ENCODE data around the gene PP2D1.

Gene PP2D1

GRCh38 chr3:19947549-19948225, 64.4 kb downstream of the PP2D1 start:
- peak overlapping the region; percentile 95 for H3K4me3 ChIP-seq (ENCODE audit: low read depth, low read length)
- no peak for TF ChIP-seq CTCF (IDR thresholded peaks at IDR 0.05; ENCODE audit: low read depth, low read length)

GRCh38 chr3:19946832-19947548, 65.1 kb downstream of the PP2D1 start, which contains the start of gene RAB5A:
TSS of gene RAB5A (plus strand) at chr3:19947097. CDS start at chr3:19950899, 3,802 bp downstream.
- TF ChIP-seq CTCF (IDR thresholded peaks at IDR 0.05; ENCODE audit: low read depth, low read length) = no peak

GRCh38 chr3:19945969-19946831, 65.9 kb downstream of the PP2D1 start:
- peak overlapping the region; percentile 95 for H3K4me3 ChIP-seq (ENCODE audit: low read depth, low read length)
- TF ChIP-seq CTCF (IDR thresholded peaks at IDR 0.05; ENCODE audit: low read depth, low read length) = no peak

More at GRCh38 chr3:19946832-19947548, 65.1 kb downstream of the PP2D1 start, which contains the start of gene RAB5A:
- peak within 1 kb of the TSS; percentile 95 for H3K4me3 ChIP-seq (ENCODE audit: low read depth, low read length)

GRCh38 chr3:19945534-19945933, 66.5 kb downstream of the PP2D1 start:
- no peak for TF ChIP-seq CTCF (IDR thresholded peaks at IDR 0.05; ENCODE audit: low read depth, low read length)
- H3K4me3 ChIP-seq (ENCODE audit: low read depth, low read length) = no peak overlapping the region

- no peak overlapping the region for H3K4me3 ChIP-seq (ENCODE audit: low read depth, low read length)
- no peak for TF ChIP-seq CTCF (IDR thresholded peaks at IDR 0.05; ENCODE audit: low read depth, low read length)
Observed at GRCh38 chr3:19940643-19941042, 71.4 kb downstream of the PP2D1 start.

- TF ChIP-seq CTCF (IDR thresholded peaks at IDR 0.05; ENCODE audit: low read depth, low read length) = no peak
Observed at GRCh38 chr3:19938295-19938627, 73.8 kb downstream of the PP2D1 start.

More at GRCh38 chr3:19938295-19938627, 73.8 kb downstream of the PP2D1 start:
- no peak overlapping the region for H3K4me3 ChIP-seq (ENCODE audit: low read depth, low read length)
